ENCODE measurements around the gene PYGB.

Gene PYGB

DNA sequence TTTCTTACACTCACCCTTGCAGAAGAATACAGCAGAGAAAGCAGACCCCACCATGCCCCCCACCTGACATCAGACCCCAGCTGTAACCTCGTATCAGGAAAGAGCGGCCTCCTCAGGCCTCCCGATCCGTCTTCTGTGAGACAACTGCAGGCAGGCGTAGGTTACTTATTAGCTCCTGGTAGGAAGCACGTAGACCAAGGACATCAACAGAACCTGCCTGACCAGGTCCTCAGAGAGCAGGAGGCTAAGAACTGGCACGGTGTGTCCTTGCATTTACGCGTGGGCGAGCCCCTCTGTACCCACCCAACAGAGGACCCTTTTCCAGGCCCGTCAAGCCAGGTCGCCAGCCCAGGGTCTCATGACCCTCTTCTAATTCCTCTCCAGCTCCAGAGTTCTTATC is 91.7 kb downstream of the PYGB start:
- no peak overlapping the region for H3K4me3 Mint-ChIP-seq
- intact Hi-C loops (cut with micrococcal nuclease): no loop called here
- peaks cover 45% of the 10 kb centered on the region for H3K36me3 Mint-ChIP-seq (ENCODE audit: low read depth)
- peaks cover 41% of the 10 kb centered on the region for H3K4me1 Mint-ChIP-seq (ENCODE audit: low read depth)
- H3K27me3 Mint-ChIP-seq: no peaks in the 10 kb centered on the region
- H3K9me3 Mint-ChIP-seq: no peaks in the 10 kb centered on the region
- no peak overlapping the region for H3K27ac Mint-ChIP-seq

DNA sequence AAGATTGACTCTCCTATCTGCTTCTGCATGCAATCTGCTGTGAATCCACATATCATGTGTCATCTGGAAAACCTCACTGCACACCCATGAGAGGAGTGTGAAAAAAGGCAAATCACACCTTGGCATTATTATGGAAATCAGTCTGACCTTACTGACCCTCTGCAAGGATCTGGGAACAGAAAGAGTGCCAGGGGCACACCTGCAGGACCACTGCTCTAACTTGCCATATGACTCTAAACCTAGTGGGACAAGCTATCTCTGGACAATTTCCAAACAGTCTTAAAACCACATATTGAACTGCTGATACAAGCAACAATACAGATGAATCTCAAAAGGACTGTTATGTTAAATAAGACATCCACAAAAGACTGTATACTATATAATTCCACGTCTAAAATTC is 92.5 kb downstream of the PYGB start:
- intact Hi-C loops (cut with micrococcal nuclease): no loop called here
- no peak overlapping the region for H3K4me3 Mint-ChIP-seq
- H3K27ac Mint-ChIP-seq: no peak overlapping the region
- H3K4me1 Mint-ChIP-seq (ENCODE audit: low read depth): peaks cover 43% of the 10 kb centered on the region
- peaks cover 52% of the 10 kb centered on the region for H3K36me3 Mint-ChIP-seq (ENCODE audit: low read depth)
- H3K27me3 Mint-ChIP-seq: no peaks in the 10 kb centered on the region
- H3K9me3 Mint-ChIP-seq: no peaks in the 10 kb centered on the region

DNA sequence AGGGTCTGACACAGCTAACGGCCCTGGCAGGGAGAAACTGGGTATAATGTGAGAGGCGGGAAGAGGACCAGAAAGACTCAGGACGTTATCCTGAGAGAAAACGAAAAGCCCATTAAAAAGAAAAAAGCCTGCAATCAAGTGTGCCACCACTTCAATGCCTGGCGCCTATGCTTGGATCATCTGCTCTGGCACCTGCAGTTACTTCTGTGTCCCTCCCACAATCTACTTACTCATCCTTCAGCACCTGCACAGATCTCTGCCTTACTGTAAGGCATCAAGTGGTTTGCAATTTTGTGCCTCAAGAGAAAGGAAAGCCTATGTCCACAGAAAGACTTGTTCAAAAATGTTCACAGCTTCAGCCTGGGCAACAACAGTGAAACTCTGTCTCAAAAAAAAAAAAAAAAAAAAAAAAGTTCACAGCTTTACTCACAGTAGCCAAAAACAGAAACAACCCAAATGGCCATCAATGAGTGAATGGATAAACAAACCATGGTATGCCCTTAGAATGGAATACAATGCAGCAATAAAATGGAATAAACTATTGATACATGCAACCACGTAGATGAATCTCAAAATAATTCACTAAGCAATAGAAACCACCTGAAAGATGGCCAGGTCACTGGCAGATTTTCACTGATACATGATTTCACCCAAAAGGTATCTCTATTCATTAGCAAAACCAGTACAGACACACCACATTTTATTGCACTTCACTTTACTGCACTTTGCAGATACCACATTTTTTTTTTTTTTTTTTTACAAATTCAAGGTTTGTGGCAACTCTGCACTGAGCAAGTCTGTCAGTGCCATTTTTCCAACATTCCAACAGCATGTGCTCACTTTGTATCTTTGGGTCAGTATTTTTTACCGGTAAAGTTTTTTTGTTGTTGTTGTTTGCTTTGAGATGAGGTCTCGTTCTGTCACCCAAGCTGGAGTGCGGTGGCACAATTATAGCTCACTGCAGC is 94.1 kb downstream of the PYGB start:
- Mint-ChIP-seq H3K4me1 (ENCODE audit: low read depth) (peaks cover 37% of the 10 kb centered on the region), H3K27ac (no peak overlapping the region), H3K36me3 (ENCODE audit: low read depth) (peaks cover 45% of the 10 kb centered on the region), H3K9me3 (no peaks in the 10 kb centered on the region), H3K4me3 (no peak overlapping the region), H3K27me3 (no peaks in the 10 kb centered on the region)
- intact Hi-C loops (cut with micrococcal nuclease): no loop called here

DNA sequence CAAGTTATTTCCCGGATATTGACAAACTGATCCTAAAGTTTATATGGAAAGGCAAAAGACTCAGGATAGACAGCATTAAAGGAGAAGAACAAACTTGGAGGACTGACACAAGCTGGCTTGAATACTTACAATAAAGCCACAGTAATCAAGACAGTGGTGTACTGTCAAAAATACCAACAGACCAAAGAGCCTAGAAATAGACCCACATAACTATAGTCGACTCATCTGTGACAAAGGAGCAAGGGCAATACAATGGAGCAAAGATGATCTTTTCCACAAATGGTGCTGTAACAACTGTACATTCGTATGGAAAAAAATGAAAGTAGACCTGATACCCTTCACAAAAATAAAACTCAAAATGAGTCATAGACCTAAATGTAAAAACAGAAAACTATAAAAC is 96.7 kb downstream of the PYGB start:
- intact Hi-C loops (cut with micrococcal nuclease): no loop called here

DNA sequence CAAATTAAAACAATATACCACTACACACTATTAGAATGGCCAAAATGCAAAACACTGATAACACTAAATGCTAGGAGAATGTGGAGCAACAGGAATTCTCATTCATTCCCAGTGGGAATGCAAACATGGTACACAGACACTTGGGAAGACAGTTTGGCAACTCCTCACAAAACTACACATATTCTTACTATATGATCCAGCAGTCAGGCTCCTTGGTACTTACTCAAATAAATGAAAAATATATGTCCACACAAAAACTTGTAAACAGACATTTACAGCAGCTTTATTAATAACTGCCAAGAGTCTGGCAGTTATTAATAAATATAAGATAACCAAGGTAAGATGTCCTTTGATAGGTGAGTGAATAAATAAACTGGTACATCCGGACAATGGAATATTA is 97.8 kb downstream of the PYGB start:
- intact Hi-C loops (cut with micrococcal nuclease): no loop called here
- peaks cover 33% of the 10 kb centered on the region for H3K4me1 Mint-ChIP-seq (ENCODE audit: low read depth)
- H3K4me3 Mint-ChIP-seq: no peak overlapping the region
- H3K9me3 Mint-ChIP-seq: no peaks in the 10 kb centered on the region
- H3K27me3 Mint-ChIP-seq: no peaks in the 10 kb centered on the region
- H3K27ac Mint-ChIP-seq: no peak overlapping the region
- peaks cover 34% of the 10 kb centered on the region for H3K36me3 Mint-ChIP-seq (ENCODE audit: low read depth)

More for the DNA sequence above, 96.7 kb downstream of the PYGB start:
- peaks cover 25% of the 10 kb centered on the region for H3K4me1 Mint-ChIP-seq (ENCODE audit: low read depth)
- H3K9me3 Mint-ChIP-seq: no peaks in the 10 kb centered on the region
- H3K36me3 Mint-ChIP-seq (ENCODE audit: low read depth): peaks cover 25% of the 10 kb centered on the region
- H3K27ac Mint-ChIP-seq: peak overlapping the region; percentile 22
- H3K27me3 Mint-ChIP-seq: no peaks in the 10 kb centered on the region
- no peak overlapping the region for H3K4me3 Mint-ChIP-seq

DNA sequence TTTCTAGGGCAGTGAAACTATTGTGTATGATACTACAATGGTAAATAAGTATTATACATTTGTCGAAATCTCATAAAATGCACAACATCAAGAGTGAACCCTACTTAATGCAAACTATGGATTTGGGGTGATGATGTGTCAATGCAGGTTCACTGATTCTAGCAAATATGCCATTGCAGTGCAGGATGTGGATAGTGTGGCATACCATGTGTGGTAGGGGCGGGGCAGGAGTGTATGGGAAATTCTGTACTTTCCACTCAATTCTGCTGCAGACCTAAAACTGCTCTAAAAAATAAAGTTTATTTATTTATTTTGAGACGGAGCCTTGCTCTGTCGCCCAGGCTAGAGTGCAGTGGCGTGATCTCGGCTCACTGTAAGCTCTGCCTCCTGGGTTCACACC is 98.5 kb downstream of the PYGB start:
- no peak overlapping the region for H3K4me3 Mint-ChIP-seq
- no peak overlapping the region for H3K27ac Mint-ChIP-seq
- no peaks in the 10 kb centered on the region for H3K9me3 Mint-ChIP-seq
- peaks cover 38% of the 10 kb centered on the region for H3K36me3 Mint-ChIP-seq (ENCODE audit: low read depth)
- H3K27me3 Mint-ChIP-seq: no peaks in the 10 kb centered on the region
- H3K4me1 Mint-ChIP-seq (ENCODE audit: low read depth): peaks cover 39% of the 10 kb centered on the region
- intact Hi-C loops (cut with micrococcal nuclease): no loop called here

All from dendritic cell treated with granulocyte-macrophage colony-stimulating factor and Interleukin-4, amounts not matched to agents 40 ng/mL and 50 ng/mL, for 4 days (primary cell).